Stimulated activated CD4-positive, alpha-beta T cell treated with anti-CD3 and anti-CD28 coated beads, Interleukin-2, amount 100 ng/mL, for 48 hours (primary cell): ENCODE data around the gene OCA2.
"Not testable (repeated sequence)": the region's sequence is repeated elsewhere in the genome, so short reads cannot be mapped to it uniquely, and the experiment has no call there.

Source experiments
- DNase-seq, 2 donors: peaks; one replicate each; pipeline ENCODE4 v3.0.0-alpha.2; 2020

Gene OCA2

DNA sequence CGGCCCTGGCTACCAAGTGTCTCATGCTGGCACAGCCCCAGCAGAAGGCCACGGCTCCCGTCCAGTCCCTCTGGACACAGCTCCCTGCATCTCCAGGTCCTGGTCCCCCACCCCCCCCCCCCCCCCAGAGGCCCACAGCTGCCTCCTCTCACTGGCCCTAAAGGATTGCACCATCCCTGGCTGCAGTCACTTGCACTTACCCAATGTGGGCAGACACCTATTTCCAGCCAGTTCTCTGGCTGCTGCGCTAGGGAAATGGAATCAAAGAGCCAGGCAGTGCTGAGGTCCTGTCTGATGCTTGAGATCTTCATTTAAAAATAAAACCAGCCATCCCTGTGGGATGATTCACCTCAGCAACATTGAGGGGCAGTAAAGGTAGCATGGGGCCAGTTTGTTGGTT is 346.4 kb downstream of the OCA2 start:
- no peak for DNase-seq

DNA sequence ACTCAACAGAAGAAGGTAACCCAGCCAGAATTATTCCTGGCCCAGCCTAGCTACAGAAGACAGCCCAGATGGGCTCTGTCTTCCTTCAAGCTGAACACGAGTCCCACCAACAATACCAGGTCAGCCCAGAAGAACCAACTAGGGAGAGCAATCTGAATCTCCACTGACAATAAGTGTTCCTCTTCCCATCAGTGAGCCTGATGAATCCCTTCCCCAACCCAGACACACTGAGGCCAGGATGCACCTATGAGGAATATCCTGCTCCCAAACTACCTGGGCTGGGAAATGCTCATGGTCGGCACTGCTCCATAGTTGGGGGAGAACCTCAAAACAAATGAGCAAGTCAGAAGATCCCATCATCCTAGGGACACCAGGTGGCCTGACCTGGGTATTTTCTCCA is 351.1 kb downstream of the OCA2 start:
- no peak for DNase-seq

DNA sequence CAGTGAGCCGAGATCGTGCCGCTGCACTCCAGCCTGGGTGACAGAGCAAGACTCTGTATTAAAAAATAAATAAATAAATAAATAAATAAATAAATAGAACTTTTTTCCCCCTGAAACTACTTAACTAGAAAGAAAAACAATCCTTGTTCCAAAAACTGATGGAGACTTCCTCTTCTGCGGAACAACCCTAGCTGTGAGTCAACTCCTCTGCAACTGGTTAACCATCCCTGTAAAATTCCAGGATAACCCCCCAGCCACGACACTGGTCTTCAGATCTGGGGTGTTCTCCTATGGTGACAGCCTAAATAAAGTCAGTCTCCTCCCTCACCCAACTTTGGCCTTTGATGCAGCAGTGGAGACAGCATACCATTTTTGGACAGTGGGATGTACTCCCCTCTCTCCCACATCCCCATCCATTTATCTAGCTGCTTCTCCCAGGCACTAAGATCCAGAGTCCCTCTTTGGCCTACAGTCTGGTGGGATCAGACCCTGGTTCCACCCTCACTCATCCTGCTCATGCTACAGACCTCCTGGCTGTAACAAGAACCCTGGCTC is 352.6 kb downstream of the OCA2 start:
- no peak for DNase-seq

DNA sequence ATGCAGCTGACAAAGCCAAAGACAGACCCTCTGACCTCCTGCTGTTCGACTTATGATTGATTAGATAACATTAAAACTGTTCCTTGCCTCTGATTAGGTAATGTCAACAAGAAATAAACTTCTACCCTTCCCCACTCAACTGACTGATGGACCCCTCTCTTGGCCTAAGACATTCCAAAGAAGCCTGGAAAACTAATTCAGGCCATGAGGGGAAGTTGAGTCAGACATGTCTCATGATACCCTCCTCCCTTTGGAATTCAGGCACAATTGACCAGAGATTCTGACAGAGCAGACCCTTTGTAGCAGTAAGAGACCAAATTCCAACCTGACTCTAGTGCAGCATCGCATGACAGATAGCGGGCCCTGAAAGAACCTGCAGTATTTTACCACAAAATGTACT is 354.5 kb downstream of the OCA2 start:
- no peak for DNase-seq

DNA sequence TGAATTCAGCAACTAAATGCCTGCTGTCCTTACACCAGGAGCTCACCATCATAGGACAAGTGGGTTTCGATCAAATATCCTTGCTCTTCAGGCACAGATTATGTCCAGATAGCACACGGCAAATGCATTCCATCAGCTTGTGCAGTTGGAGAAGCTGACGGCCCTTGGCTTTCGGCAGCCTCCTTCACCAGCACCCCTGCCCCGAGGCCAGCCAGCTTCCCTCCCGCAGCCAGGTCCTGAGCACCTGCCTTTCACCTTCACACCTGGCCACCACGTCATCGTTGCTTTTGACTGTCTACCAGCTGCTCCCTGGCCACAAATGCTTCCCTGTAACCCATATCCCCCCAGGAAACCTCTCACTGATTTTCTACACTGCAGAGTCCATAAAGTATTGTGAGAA is 355.5 kb downstream of the OCA2 start:
- DNase-seq, result no peak

DNA sequence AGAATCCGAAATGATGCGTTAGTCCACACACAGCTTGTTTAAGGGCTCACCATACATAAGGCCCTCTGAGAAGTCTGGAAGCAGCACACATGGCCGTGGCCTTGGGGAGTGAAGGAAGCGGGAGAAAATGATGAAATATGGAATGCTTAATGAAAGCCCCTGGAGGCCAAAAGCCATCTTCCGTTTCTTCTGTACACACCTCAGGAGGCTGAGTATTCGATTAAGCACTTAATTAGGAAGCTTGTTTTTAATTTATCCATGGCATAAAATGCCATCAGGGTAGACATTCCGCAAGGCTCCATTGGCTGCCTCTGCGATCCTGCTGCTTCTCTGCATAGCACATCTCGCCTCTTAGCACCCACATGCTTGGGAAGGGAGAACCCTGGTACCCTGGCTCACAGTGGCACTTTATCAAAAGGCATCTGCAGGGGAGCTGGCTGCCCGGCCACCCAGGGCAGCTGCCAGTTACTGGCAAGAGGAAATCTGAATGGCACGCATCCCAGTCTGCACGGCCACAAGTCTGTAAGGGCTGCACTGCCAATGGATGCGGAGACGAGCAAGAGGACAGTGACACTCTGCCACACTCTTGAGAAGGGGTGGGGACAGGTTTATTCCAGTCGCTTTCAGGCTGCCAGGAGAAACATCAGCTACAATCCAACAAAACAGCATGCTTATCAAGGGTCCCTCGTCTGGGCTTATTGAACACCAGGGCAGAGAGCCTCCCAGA is 356.2 kb downstream of the OCA2 start:
- DNase-seq, result no peak

DNA sequence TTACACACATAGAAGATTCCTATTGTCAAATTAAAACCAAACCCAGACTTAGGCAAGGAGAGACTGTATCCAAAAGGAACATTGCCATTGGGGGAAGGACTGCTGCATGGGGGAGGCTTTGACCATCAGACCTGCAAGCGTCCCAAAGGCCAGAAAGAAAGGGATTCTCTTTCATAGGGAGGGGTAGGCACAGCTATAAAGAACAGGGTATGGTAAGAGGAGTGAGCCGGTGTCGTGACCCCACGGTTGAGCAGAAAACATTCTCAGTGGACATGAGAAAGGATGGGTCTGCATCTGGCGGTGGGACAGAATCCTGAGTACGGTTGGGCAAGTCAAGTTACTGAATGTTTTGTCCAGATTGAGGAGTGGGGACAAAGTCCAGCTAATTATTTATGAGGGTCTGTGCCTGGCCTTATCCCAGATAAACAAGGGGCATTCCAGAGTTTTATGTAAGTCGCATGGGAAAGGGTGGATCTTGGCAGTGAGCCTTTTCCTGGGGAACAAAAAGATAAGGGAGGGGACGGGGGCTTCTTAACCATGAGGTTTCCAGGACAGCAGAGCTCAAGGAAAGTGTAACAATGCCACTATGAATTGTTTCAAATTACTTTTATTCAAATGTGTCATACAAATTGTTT is 357.8 kb downstream of the OCA2 start:
- no peak for DNase-seq

DNA sequence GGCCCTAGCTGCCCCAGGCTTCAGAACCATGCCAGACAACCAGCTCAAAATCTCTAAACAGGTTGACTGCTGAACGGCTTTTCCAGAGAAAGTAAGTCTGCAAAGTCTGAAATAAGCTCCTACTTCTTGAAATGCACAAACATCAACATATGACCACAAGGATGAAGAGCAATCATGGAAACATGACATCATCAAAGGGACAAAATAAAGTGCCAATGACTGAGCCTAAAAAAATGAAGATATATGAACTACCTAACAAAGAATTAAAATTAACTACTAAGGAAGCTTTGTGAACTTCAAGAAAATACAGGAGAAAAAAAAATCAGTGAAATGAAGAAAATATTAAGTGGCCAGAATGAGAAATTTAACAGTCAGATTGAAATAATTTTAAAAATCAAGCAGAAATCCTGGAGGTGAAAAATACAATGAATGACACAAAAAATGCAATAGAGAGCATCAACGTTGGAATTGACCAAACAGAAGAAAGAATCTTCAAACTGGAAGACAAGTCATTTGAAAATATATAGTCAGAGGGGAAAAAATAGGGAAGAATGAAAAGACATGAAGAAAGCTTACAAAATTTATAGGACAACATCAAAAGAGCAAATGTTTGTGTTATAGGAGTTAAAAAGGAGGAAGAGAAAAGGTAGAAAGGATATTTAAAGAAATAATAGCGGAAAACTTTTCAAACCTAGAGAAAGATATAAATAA is 364.2 kb downstream of the OCA2 start:
- no peak for DNase-seq

DNA sequence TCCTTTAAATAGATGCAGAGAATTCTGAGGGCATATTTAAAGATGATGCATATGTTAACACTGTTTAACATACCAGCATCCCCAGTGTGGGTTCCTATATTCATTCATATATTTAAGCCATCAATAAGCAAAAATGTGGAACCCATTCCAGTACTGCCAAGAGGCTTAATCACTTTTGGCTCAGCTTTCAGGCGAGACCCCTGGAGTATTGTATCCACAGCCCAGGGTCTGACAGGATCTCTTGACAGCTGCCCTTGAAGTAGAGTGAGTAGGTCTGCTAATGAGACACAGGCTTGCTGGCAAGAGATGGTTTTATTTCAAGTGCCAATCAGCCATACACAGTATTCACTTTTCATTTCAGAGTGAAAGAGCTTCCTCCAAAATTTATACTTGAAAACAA is 367.3 kb downstream of the OCA2 start:
- DNase-seq, result no peak

DNA sequence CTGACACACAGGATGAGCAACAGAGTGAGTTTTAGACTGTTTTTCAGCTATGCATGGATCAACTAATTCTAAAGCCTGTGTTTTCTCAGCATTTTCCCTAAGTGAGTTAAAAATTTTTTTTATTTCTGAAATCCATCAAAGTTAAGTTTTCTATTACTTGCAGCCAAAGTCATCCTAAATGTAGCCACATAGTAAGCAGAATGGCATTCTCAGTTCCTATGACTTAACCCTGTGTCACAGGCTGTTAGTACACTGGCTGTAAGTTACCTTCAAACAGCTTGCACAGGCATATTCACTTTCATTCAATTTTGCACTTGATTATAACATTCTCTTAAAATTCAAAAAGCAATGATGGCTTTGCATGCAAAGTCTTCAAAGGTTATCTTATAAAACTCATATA is 368.2 kb downstream of the OCA2 start:
- DNase-seq, result no peak

DNA sequence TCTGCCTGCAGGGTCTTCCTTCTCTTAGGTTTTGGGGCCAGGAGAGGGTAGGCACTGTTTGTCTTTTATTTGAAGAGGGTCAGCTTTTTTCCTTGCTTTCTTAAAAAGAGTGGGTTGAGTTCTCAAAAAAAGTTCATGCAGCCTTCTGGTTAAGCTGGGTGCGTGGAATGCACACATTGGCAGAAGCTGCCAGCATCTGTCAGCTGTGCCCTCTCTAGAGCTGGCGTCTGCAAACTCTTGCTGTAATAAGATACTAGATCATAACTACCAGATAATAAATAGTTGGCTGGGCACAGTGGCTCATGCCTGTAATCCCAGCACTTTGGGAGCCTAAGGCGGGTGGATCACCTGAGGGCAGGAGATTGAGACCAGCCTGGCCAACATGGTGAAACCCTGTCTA is 373.4 kb downstream of the OCA2 start:
- no peak for DNase-seq

DNA sequence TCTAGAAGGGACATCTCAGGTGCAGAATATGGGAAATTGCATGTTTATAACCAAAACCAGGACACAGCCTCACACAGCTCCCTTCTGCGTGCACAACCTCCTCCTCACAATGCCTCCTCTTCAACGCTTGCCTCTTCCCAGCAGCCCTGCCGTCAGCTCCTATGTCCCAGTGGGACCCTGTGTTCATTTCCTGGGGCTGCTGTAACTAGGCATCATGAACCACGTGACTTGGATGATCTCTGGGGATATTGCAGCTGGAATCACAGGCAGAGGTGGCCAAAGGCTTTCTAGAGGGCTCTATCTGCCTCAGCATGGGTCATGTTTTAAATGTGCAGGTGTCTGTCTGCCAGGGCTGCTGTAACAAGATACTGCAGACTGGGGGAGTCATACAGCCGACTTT is 375.3 kb downstream of the OCA2 start:
- DNase-seq, result no peak

DNA sequence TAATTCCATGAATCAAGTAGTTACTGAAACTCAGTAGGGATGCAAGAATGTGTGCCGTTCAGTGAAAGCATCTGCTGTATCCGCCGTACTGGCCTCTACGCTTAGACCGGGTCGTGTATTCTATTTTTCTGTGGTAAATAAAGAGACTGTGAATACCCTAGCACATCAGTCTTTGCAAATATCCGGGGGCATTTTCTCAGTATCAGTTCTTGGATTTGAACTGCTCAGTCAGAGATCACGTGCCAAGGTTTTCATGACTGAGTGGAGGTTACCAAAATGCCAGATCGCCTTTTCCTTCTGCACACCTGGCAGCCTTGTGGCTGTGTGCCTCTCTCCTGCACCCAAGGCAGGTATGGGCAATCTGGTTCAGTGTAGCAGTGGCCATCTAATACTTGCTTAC is 377.0 kb downstream of the OCA2 start:
- no peak for DNase-seq

DNA sequence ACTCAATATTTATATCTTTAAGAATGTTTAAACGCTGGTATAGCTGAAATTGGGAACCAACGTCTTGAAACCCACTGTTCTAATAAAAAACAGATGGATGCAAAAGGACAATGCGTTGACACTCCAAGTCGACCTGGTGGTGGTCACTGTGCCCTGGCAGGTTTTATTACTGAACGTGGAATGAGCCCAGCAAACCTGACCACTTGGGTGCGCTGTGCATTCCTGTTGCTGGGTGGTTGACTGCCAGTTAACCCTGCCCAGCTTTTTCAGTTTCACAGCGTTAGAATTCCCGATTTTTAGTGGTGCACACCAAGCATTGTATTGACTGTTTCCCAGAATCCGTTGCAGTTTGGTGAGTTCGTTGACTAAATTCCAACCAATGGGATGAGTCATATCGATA is 384.4 kb downstream of the OCA2 start:
- DNase-seq, result no peak

DNA sequence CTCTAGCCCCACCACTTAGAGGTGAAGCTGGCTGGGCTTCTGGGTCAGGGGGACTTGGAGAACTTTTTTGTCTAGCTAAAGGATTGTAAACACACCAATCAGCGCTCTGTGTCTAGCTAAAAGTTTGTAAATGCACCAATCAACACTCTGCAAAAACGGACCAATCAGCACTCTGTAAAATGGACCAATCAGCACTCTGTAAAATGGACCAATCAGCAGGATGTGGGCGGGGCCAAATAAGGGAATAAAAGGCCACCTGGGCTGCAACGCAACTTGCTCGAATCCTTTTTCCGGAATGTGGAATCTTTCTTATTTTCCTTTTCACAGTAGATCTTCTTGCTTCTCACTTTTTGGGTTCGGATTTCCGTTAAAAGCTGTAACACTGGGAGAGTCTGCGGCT is 385.3 kb downstream of the OCA2 start:
- DNase-seq, result not testable (repeated sequence)

DNA sequence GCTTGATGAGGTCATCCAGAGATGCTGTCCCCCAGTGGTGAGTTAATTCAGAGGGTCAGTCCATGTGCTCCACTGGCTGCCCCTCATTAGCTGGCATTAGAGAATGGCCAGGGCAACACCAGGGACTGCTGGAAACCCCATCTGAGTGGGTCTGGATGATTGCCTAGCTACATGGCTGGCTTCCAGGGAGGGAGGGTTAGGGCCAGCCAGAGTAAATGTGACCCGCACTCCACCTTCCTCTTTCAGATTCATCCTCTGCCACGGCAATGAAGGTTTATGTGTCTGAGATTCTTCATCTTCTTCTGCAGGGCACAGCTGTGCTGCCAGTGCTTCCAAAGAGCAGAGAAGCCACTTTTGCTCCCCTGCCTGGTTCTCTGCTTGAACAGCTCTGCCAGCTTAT is 391.9 kb downstream of the OCA2 start:
- no peak for DNase-seq

DNA sequence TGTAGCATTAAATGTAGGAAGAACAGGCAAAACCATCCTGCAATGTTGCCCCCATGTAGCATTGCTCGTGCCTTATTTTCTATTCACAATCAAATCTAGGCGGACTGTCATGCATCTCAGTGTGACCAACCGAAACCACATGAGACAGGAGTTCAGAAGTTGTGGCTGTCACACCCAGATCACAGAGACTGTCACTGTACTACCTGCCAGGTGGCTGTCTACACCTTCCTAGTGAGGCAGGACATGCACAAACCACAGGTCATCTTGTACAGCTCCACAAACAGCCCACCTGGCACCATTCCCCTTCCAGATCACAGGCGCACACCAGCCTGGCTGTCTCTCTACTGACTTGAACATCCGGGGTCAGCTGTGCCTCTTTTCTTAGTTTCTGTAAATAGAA is 392.8 kb downstream of the OCA2 start:
- no peak for DNase-seq

DNA sequence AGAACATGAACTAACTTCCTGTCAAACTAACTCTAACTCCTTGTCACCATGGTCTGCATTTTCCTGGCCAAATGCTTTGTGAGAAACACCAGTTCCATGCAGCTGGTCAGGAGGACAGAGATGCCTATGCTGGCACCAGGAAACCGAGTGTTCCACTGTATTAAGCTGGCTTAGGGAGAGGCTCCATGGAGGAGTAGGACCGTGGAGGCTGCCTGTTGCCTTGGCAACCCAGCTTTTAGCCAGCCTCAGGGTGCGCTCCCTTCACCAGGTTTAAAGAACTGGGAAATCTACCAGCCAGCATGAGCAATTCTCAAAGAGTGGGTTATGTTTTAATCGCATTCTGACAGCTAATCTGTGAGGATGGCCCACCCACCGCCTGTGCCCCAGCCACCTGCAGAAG is 394.1 kb downstream of the OCA2 start:
- DNase-seq, result no peak
